Mucosa of descending colon (tissue), 3 donors: ENCODE measurements around the gene TIMM17B. TPM values are rescaled to one million over a fixed set of nuclear protein-coding genes. Genes with fewer than 3 reads are reported as not detected.
"Not testable (repeated sequence)": the region's sequence is repeated elsewhere in the genome, so short reads cannot be mapped to it uniquely, and the experiment has no call there.

ENCODE experiments used
- ATAC-seq: fragments of 200-7000 bp; cut with Tn5 transposase; one replicate; pipeline ENCODE4 v1.9.1; 2020; ENCODE audit warnings: mild to moderate bottlenecking, moderate library complexity
- DNase-seq, 3 donors: peaks; one replicate each; pipeline ENCODE4 v3.0.0-alpha.2; 2020
- H3K36me3 ChIP-seq: fragments of 200-600 bp; one replicate; pipeline ENCODE4 v1.8.0; 2021; ENCODE audit warnings: low read depth, mild to moderate bottlenecking
- H3K4me1 ChIP-seq: fragments of 200-600 bp; one replicate; pipeline ENCODE4 v1.8.0; 2021; ENCODE audit warnings: low read depth, mild to moderate bottlenecking
- H3K4me3 ChIP-seq: fragments of 200-600 bp; one replicate; pipeline ENCODE4 v1.8.0; 2021; ENCODE audit warnings: mild to moderate bottlenecking
- H3K9me3 ChIP-seq: fragments of 200-600 bp; one replicate; pipeline ENCODE4 v1.8.0; 2021; ENCODE audit warnings: mild to moderate bottlenecking
- CTCF ChIP-seq: fragments of 200-600 bp; IDR thresholded peaks from one replicate; pipeline ENCODE4 v1.8.0; 2022; ENCODE audit warnings: antibody characterized with exemption, mild to moderate bottlenecking
- intact Hi-C, 2 donors: fragments of 100-400 bp; cut with DNase I in 1 of 2; cut with micrococcal nuclease in 1 of 2; formaldehyde crosslinking; loops; one replicate each; pipeline versions ENCODE4 v1.11.0 to v1.11.1; 2022; cut with DNase I, micrococcal nuclease
- total RNA-seq, 3 donors: library from RNA; stranded (reverse); fragmentation: NEBNext Ultra II Directional in 2 of 3; extraction: Animal tissue kit (Norgen Biotek cat#: 25700) in 2 of 3; gene quantifications; one replicate each; pipeline versions ENCODE4 v1.2.1 to v1.2.4, GENCODE V29; 2021 to 2023
- donor health status: DM: no; HTN: no; CAD: no; lungs with moderate emphysema.
- donor health status: DM: no; HTN: no; CAD: no.
- donor health status: DM: no; HTN: yes; CAD: no.

Gene TIMM17B
- total RNA-seq, 3 donors from 2014 or later = 43.4 to 49.0 (median 46.0) TPM

GRCh38 chrX:48893556-48894348, 3.8 kb downstream of the TIMM17B start:
- H3K4me3 ChIP-seq = no peak overlapping the region
- DNase-seq = no peak
- no peaks in the 10 kb centered on the region for H3K9me3 ChIP-seq
- intact Hi-C loops = no loop called here
- TF ChIP-seq CTCF = no peak
- H3K36me3 ChIP-seq = no peaks in the 10 kb centered on the region
- H3K4me1 ChIP-seq = peaks cover 5% of the 10 kb centered on the region
- no peak for ATAC-seq

GRCh38 chrX:48892896-48893295, 4.7 kb downstream of the TIMM17B start:
- ATAC-seq = no peak
- H3K4me1 ChIP-seq = peaks cover 4% of the 10 kb centered on the region
- intact Hi-C loops = no loop called here
- H3K36me3 ChIP-seq = no peaks in the 10 kb centered on the region
- no peaks in the 10 kb centered on the region for H3K9me3 ChIP-seq
- TF ChIP-seq CTCF = no peak
- no peak for DNase-seq
- H3K4me3 ChIP-seq = no peak overlapping the region

GRCh38 chrX:48891402-48892288, 5.9 kb downstream of the TIMM17B start:
- peak; percentile 94 for ATAC-seq
- intact Hi-C loops = no loop called here

GRCh38 chrX:48890934-48891401, 6.6 kb downstream of the TIMM17B start:
- peak overlapping the region; percentile 24 for H3K4me3 ChIP-seq
- ATAC-seq (peak; percentile 59), DNase-seq (peak in 1 of 3 donors; percentile 21)
- H3K36me3 ChIP-seq = no peaks in the 10 kb centered on the region
- no peaks in the 10 kb centered on the region for H3K9me3 ChIP-seq
- H3K4me1 ChIP-seq = no peaks in the 10 kb centered on the region
- no peak for TF ChIP-seq CTCF
- intact Hi-C loops = no loop called here

More at GRCh38 chrX:48891402-48892288, 5.9 kb downstream of the TIMM17B start:
- TF ChIP-seq CTCF = peak; percentile 20
- H3K36me3 ChIP-seq = no peaks in the 10 kb centered on the region
- DNase-seq = peak; percentile 89 to 92 (median 91)
- H3K9me3 ChIP-seq = no peaks in the 10 kb centered on the region
- H3K4me3 ChIP-seq = peak overlapping the region; percentile 24
- peaks cover 4% of the 10 kb centered on the region for H3K4me1 ChIP-seq

- TF ChIP-seq CTCF = no peak
- Histone ChIP-seq H3K36me3 (no peaks in the 10 kb centered on the region), H3K9me3 (no peaks in the 10 kb centered on the region), H3K4me3 (no peak overlapping the region), H3K4me1 (no peaks in the 10 kb centered on the region)
- intact Hi-C loops = no loop called here
- ATAC-seq (peak; percentile 1), DNase-seq (no peak)
These were observed 7.2 kb downstream of the TIMM17B start for GRCh38 chrX:48890296-48890925.

GRCh38 chrX:48886586-48886985, 11.0 kb downstream of the TIMM17B start:
- ATAC-seq, intact Hi-C loops, H3K4me1 ChIP-seq, DNase-seq, H3K9me3 ChIP-seq, H3K4me3 ChIP-seq, H3K36me3 ChIP-seq: not testable (repeated sequence)
